ENCODE data around the gene RNF212.
"Not testable (repeated sequence)": the region's sequence is repeated elsewhere in the genome, so short reads cannot be mapped to it uniquely, and the experiment has no call there.

RNF212 gene

GRCh38 chr4:1056671-1057402, 56.5 kb downstream of the RNF212 start:
- no peaks in the 10 kb centered on the region for H3K36me3 ChIP-seq (ENCODE audit: control insufficient read depth, insufficient read depth, low read length)
- H3K27ac ChIP-seq (ENCODE audit: insufficient read depth, low read depth, low read length, poor library complexity, severe bottlenecking) = no peak overlapping the region
- H3K4me1 ChIP-seq (ENCODE audit: control insufficient read depth, insufficient read depth, low read length) = no peaks in the 10 kb centered on the region
- no peaks in the 10 kb centered on the region for H3K9me3 ChIP-seq (ENCODE audit: control insufficient read depth, low read length)
- WGBS, 2 experiments = 91 to 92% methylated on average over 28 of the region's 28 CpGs
- no peak overlapping the region for H3K4me3 ChIP-seq (ENCODE audit: insufficient read depth, low read depth, low read length)
- H3K27me3 ChIP-seq (ENCODE audit: control insufficient read depth, insufficient read depth, low read length, poor library complexity, severe bottlenecking) = peaks cover 51% of the 10 kb centered on the region

DNA sequence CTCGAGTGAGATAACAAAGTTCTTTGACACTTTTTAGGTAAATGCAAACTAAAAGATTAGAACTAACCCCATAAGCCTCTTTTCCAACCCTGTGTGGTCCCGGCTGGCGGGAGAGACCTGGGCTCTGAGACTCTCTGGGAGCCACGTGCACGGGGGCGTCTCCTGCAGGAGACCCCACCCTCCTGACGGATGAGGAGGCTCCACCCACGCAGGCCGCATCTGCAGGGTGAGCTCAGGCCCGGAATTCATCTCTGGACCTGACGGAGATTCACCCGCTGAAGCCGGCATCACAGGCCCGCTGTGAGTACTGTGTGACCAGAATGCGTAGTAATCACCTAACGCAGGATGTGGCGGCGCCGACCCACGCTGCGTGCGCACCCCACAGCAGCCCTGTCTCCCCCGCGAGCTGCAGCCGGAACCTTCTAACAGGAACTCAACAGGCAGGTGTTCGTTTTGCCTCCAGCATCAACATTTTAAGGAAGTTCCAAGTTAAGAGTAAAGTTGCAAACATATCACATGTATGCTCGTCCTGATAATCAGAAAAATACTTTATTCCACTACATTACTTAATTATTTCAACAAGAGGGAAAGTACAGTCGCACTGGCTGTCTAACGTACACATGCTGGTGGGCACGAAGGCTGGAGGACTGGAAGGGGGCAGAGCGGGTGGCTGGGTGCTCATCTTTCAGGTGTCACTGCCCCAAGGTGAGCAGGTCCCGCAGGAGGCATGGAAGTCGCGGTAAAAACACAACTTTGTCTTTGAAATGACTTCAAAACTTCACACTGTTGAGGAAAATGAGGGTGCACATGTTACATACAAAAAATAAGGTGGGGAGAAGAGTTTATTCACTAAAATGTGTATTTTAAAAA, 57.4 kb downstream of the RNF212 start:
- no peaks in the 10 kb centered on the region for H3K9me3 ChIP-seq (ENCODE audit: control insufficient read depth, low read length)
- no peaks in the 10 kb centered on the region for H3K36me3 ChIP-seq (ENCODE audit: control insufficient read depth, insufficient read depth, low read length)
- no peak overlapping the region for H3K4me3 ChIP-seq (ENCODE audit: insufficient read depth, low read depth, low read length)
- H3K27me3 ChIP-seq (ENCODE audit: control insufficient read depth, insufficient read depth, low read length, poor library complexity, severe bottlenecking) = peaks cover 57% of the 10 kb centered on the region
- WGBS, 2 experiments = 69 to 72% methylated on average over 34 of the region's 34 CpGs
- H3K27ac ChIP-seq (ENCODE audit: insufficient read depth, low read depth, low read length, poor library complexity, severe bottlenecking) = no peak overlapping the region
- no peaks in the 10 kb centered on the region for H3K4me1 ChIP-seq (ENCODE audit: control insufficient read depth, insufficient read depth, low read length)

DNA sequence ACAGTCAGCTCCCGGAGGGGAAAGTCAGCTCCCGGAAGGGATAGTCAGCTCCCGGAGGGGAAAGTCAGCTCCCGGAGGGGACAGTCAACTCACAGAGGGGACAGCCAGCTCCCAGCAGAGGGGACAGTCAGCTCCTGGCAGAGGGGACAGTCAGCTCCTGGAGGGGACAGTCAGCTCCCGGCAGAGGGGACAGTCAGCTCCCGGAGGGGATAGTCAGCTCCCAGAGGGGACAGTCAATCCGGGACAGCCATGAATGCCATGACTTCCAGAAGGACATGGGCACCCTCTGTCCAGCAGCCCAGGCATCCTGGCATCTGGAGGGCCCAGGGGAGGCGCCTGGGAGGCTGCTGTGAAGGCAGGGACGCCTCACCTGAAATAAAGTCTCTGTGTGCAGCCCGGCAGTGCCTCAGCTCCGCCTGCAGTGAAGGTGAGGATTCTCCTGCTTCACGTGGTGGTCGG, 58.1 kb downstream of the RNF212 start:
- 65 to 68% methylated on average over 13 of the region's 13 CpGs for WGBS, 2 experiments
- H3K4me3 ChIP-seq (ENCODE audit: insufficient read depth, low read depth, low read length); H3K36me3 ChIP-seq (ENCODE audit: control insufficient read depth, insufficient read depth, low read length); H3K9me3 ChIP-seq (ENCODE audit: control insufficient read depth, low read length); H3K27ac ChIP-seq (ENCODE audit: insufficient read depth, low read depth, low read length, poor library complexity, severe bottlenecking); H3K4me1 ChIP-seq (ENCODE audit: control insufficient read depth, insufficient read depth, low read length): not testable (repeated sequence)
- peaks cover 64% of the 10 kb centered on the region for H3K27me3 ChIP-seq (ENCODE audit: control insufficient read depth, insufficient read depth, low read length, poor library complexity, severe bottlenecking)

- WGBS, 2 experiments = 80 to 84% methylated on average over 8 of the region's 11 CpGs
- not testable (repeated sequence) for H3K9me3 ChIP-seq (ENCODE audit: control insufficient read depth, low read length); H3K4me1 ChIP-seq (ENCODE audit: control insufficient read depth, insufficient read depth, low read length); H3K36me3 ChIP-seq (ENCODE audit: control insufficient read depth, insufficient read depth, low read length); H3K27ac ChIP-seq (ENCODE audit: insufficient read depth, low read depth, low read length, poor library complexity, severe bottlenecking); H3K4me3 ChIP-seq (ENCODE audit: insufficient read depth, low read depth, low read length)
- H3K27me3 ChIP-seq (ENCODE audit: control insufficient read depth, insufficient read depth, low read length, poor library complexity, severe bottlenecking) = peaks cover 66% of the 10 kb centered on the region
These were observed 58.6 kb downstream of the RNF212 start for GRCh38 chr4:1054696-1055242.

DNA sequence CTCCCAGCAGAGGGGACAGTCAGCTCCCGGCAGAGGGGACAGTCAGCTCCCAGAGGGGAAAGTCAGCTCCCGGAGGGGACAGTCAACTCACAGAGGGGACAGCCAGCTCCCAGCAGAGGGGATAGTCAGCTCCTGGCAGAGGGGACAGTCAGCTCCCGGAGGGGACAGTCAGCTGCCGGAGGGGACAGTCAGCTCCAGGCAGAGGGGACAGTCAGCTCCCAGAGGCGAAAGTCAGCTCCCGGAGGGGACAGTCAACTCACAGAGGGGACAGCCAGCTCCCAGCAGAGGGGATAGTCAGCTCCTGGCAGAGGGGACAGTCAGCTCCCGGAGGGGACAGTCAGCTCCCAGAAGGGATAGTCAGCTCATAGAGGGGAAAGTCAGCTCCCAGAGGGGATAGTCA, 59.5 kb downstream of the RNF212 start:
- peaks cover 72% of the 10 kb centered on the region for H3K27me3 ChIP-seq (ENCODE audit: control insufficient read depth, insufficient read depth, low read length, poor library complexity, severe bottlenecking)
- not testable (repeated sequence) for H3K4me3 ChIP-seq (ENCODE audit: insufficient read depth, low read depth, low read length); H3K36me3 ChIP-seq (ENCODE audit: control insufficient read depth, insufficient read depth, low read length); H3K4me1 ChIP-seq (ENCODE audit: control insufficient read depth, insufficient read depth, low read length); H3K9me3 ChIP-seq (ENCODE audit: control insufficient read depth, low read length); H3K27ac ChIP-seq (ENCODE audit: insufficient read depth, low read depth, low read length, poor library complexity, severe bottlenecking)
- 81 to 82% methylated on average over 6 to 7 of the region's 7 CpGs for WGBS, 2 experiments

DNA sequence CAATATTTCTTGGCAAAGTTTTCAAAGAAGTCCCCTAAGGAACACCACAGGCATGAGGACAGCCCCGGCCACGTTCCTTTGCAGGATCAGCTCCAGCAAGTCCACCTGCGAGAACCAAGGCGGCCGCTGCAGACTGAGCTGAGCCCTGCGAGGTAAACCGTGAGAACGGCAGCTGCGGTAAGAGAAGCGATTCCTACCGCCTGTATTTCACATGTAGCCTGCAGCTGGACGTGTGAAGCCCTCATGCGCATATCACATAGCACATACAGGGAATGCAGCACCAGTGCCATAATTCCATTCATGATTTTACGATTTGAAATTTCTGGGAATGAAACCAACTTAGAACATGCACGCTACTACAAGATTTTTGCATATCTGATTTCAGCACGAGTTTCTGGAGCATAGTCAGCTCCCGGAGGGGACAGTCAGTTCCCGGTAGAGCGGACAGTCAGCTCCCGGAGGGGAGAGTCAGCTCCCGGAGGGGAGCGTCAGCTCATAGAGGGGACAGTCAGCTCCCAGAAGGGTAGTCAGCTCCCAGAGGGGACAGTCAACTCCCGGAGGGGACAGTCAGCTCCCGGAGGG, 60.2 kb downstream of the RNF212 start:
- Histone ChIP-seq H3K27ac (ENCODE audit: insufficient read depth, low read depth, low read length, poor library complexity, severe bottlenecking) (no peak overlapping the region), H3K4me1 (ENCODE audit: control insufficient read depth, insufficient read depth, low read length) (no peaks in the 10 kb centered on the region), H3K4me3 (ENCODE audit: insufficient read depth, low read depth, low read length) (no peak overlapping the region), H3K36me3 (ENCODE audit: control insufficient read depth, insufficient read depth, low read length) (no peaks in the 10 kb centered on the region), H3K27me3 (ENCODE audit: control insufficient read depth, insufficient read depth, low read length, poor library complexity, severe bottlenecking) (peaks cover 70% of the 10 kb centered on the region), H3K9me3 (ENCODE audit: control insufficient read depth, low read length) (no peaks in the 10 kb centered on the region)
- WGBS, 2 experiments = 70 to 76% methylated on average over 24 of the region's 24 CpGs

- Histone ChIP-seq H3K27me3 (ENCODE audit: control insufficient read depth, insufficient read depth, low read length, poor library complexity, severe bottlenecking) (peaks cover 79% of the 10 kb centered on the region), H3K4me3 (ENCODE audit: insufficient read depth, low read depth, low read length) (no peak overlapping the region), H3K36me3 (ENCODE audit: control insufficient read depth, insufficient read depth, low read length) (no peaks in the 10 kb centered on the region), H3K27ac (ENCODE audit: insufficient read depth, low read depth, low read length, poor library complexity, severe bottlenecking) (no peak overlapping the region), H3K9me3 (ENCODE audit: control insufficient read depth, low read length) (no peaks in the 10 kb centered on the region), H3K4me1 (ENCODE audit: control insufficient read depth, insufficient read depth, low read length) (no peaks in the 10 kb centered on the region)
- 74 to 77% methylated on average over 15 of the region's 15 CpGs for WGBS, 2 experiments
These were observed 61.1 kb downstream of the RNF212 start for GRCh38 chr4:1052231-1052671.

- Histone ChIP-seq H3K36me3 (ENCODE audit: control insufficient read depth, insufficient read depth, low read length) (no peaks in the 10 kb centered on the region), H3K9me3 (ENCODE audit: control insufficient read depth, low read length) (no peaks in the 10 kb centered on the region), H3K27ac (ENCODE audit: insufficient read depth, low read depth, low read length, poor library complexity, severe bottlenecking) (no peak overlapping the region), H3K4me1 (ENCODE audit: control insufficient read depth, insufficient read depth, low read length) (no peaks in the 10 kb centered on the region), H3K27me3 (ENCODE audit: control insufficient read depth, insufficient read depth, low read length, poor library complexity, severe bottlenecking) (peaks cover 83% of the 10 kb centered on the region), H3K4me3 (ENCODE audit: insufficient read depth, low read depth, low read length) (no peak overlapping the region)
- WGBS, 2 experiments = 89 to 90% methylated on average over 9 of the region's 9 CpGs
These were observed 61.9 kb downstream of the RNF212 start for GRCh38 chr4:1051472-1051871.

DNA sequence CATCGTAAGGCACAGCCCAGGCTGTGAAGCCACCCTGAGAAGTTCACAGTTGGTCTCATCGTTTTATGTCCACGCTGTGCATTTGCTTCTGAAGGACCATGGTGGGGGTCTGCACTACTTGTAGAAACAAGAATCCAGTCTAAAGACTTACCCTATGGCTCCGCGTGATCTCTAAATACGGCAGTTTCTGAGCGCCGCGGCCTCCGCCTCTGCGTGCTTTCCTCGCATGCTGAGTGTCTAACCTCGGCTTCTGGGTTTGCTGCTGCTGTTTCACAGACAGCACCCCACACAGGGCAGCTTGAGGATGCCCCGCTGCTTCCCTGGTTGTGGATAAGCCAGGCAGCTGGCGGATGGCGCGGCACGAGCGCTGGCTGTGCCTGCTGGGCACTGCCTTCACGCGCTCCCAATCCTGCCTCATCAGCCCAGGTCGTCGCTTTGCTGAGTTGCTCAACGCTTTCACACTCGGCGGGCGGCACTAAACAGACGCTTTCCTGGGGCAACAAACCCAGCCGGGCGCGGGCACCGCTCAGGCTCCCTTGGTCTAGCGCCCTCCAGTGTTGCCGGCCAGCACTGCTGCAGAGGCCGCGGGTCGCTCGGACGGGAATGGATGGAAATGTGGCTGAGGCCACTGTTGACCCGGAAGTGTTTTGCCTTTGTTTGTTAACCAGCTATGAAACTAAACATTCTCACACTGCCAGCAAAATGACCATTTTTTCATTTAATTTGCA, 62.7 kb downstream of the RNF212 start:
- peaks cover 80% of the 10 kb centered on the region for H3K27me3 ChIP-seq (ENCODE audit: control insufficient read depth, insufficient read depth, low read length, poor library complexity, severe bottlenecking)
- H3K27ac ChIP-seq (ENCODE audit: insufficient read depth, low read depth, low read length, poor library complexity, severe bottlenecking) = no peak overlapping the region
- H3K9me3 ChIP-seq (ENCODE audit: control insufficient read depth, low read length) = no peaks in the 10 kb centered on the region
- WGBS, 2 experiments = 74% methylated on average over 40 of the region's 40 CpGs
- no peak overlapping the region for H3K4me3 ChIP-seq (ENCODE audit: insufficient read depth, low read depth, low read length)
- no peaks in the 10 kb centered on the region for H3K36me3 ChIP-seq (ENCODE audit: control insufficient read depth, insufficient read depth, low read length)
- no peaks in the 10 kb centered on the region for H3K4me1 ChIP-seq (ENCODE audit: control insufficient read depth, insufficient read depth, low read length)

Measured in ectodermal cell (in vitro differentiated cells).